Rectal smooth muscle tissue (tissue), 1 donor: ENCODE measurements around the gene VHLL.

Experiments used
- H3K27ac ChIP-seq: one replicate; pipeline ENCODE4 v1.7.0; 2013; ENCODE audit warnings: low read depth, low read length, inconsistent platforms
- H3K27me3 ChIP-seq: one replicate; pipeline ENCODE4 v1.7.0; 2013; ENCODE audit warnings: low read length; ENCODE audit not compliant: control insufficient read depth, insufficient read depth
- H3K36me3 ChIP-seq: one replicate; pipeline ENCODE4 v1.7.0; 2013; ENCODE audit warnings: low read length; ENCODE audit not compliant: control insufficient read depth, insufficient read depth
- H3K4me1 ChIP-seq: one replicate; pipeline ENCODE4 v1.7.0; 2013; ENCODE audit warnings: low read length; ENCODE audit not compliant: control insufficient read depth, insufficient read depth
- H3K4me3 ChIP-seq: one replicate; pipeline ENCODE4 v1.7.0; 2013; ENCODE audit warnings: low read length
- H3K9ac ChIP-seq: one replicate; pipeline ENCODE4 v1.7.0; 2013; ENCODE audit warnings: low read length

VHLL gene

DNA sequence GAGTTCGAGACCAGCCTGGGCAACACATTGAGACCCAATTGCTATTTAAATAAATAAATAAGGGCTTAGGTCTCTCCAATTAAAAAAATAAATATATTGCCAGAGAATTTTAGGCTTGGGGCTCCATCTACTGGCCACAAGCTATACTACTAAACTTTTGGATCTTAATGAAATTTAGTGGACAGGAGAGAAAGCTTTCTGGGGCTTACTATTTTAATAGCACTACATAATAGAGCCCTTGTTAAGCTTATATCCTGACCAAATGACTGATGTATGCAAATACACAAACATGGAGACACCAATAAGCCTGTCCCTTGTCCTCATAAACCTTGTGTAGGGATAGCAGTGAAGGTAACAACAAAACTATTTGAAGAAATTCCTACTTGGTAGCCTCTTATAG lies 20.6 kb upstream of the VHLL start:
- Histone ChIP-seq H3K4me1 (no peaks in the 10 kb centered on the region), H3K27ac (no peak overlapping the region), H3K4me3 (no peak overlapping the region), H3K9ac (no peak overlapping the region), H3K36me3 (peaks cover 50% of the 10 kb centered on the region), H3K27me3 (no peaks in the 10 kb centered on the region)

DNA sequence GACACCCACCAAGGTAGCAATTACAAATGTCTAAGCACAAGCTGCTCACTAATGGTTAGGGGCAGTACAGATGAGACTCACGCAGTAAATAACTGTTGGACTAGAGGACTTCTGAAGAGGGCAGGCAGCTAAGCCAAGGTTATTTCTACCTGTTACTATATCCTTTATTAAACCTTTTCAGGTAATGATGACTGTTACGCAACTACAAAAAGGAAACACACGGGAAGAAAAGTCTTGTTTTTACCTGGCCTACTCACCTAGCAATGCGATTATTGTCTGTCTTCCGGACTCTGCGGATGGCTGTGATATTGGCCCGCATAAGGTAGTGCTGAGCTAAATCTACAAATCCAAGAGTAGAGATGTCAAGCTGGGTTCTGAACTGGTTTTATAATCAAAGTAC lies 17.8 kb upstream of the VHLL start:
- Histone ChIP-seq H3K36me3 (peaks cover 49% of the 10 kb centered on the region), H3K4me1 (no peaks in the 10 kb centered on the region), H3K4me3 (no peak overlapping the region)

DNA sequence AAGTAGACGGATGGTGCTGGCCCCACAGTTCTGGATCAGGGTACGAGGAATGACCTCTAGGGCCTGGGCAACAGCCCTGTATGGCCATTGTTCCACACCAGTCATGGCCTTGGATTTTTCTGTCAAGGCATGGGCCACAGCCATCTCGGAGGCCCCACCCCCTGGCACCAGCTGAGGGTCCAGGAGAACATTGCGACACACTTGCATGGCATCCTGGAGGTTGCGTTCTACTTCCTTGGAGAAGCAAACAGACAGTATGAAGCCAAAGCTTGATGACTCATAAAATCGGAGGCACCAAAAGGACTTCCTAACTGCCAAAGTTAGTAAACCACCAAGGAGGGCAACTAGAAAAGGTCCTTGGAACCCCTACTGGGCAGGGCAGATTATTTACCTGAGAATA lies 11.9 kb upstream of the VHLL start:
- peaks cover 30% of the 10 kb centered on the region for H3K36me3 ChIP-seq

More for the DNA sequence above, 17.8 kb upstream of the VHLL start:
- no peak overlapping the region for H3K27ac ChIP-seq
- H3K9ac ChIP-seq = no peak overlapping the region
- H3K27me3 ChIP-seq = no peaks in the 10 kb centered on the region

DNA sequence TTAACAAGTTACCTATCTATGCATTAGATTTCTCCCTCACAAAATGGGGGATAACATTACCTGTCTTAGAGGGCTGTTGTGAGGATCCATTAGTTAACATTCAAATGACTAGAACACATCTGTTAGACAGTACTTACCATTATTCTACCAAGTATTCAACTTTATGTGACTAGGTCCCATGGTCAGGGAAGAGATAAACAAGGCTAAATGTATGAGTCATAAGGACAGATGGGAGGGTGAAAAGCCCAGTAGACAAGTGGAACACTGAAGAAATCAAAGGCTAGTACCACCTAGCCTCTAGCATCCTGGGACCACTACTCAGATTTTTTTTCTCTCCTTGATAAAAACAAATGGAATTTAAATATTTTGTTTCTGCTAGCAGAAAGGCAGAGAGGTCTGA lies 9.0 kb upstream of the VHLL start:
- Histone ChIP-seq H3K9ac (no peak overlapping the region), H3K27ac (no peak overlapping the region), H3K36me3 (peaks cover 24% of the 10 kb centered on the region), H3K4me1 (no peaks in the 10 kb centered on the region), H3K27me3 (no peaks in the 10 kb centered on the region), H3K4me3 (no peak overlapping the region)

More for the DNA sequence above, 11.9 kb upstream of the VHLL start:
- Histone ChIP-seq H3K27me3 (no peaks in the 10 kb centered on the region), H3K27ac (no peak overlapping the region), H3K4me3 (no peak overlapping the region), H3K4me1 (no peaks in the 10 kb centered on the region), H3K9ac (no peak overlapping the region)

DNA sequence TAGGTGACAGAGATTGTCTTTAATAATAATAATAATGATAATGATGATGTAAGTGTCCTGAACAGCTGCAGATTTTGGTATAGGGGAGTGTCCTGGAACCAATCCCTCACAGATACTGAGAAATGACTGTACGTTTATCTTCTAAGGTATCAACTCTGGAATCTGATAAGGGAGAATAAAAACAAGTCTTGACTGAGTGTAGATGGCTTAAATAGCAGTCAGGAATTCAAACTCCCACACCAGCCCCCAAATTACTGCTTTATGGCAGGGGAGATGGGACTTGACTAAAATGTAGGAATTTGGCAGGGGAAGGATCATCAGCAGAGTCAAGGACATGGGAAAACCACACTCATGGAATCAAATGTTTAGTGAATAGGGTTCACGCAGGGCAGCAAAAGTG lies 6.1 kb upstream of the VHLL start:
- Histone ChIP-seq H3K27ac (no peak overlapping the region), H3K27me3 (no peaks in the 10 kb centered on the region)

DNA sequence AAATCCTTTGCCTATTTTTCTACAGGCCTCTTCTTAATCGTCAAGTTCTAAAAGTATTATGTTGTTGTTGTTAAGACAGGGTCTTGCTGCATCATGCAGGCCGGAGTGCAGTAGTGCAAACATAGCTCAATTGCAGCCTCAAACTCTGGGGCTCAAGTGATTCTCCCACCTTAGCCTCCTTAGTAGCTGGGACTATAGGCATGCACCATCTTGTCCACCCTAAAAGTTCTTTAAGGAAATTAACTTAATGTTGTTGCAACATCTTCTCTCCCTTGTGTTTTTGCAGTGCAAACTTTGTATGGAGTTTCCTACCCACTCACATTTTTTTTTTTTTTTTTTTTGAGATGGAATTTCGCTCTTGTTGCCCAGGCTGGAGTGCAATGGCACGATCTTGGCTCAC lies 4.1 kb upstream of the VHLL start:
- H3K9ac ChIP-seq = no peak overlapping the region
- no peaks in the 10 kb centered on the region for H3K4me1 ChIP-seq
- no peaks in the 10 kb centered on the region for H3K36me3 ChIP-seq
- no peaks in the 10 kb centered on the region for H3K27me3 ChIP-seq
- H3K27ac ChIP-seq = no peak overlapping the region
- H3K4me3 ChIP-seq = no peak overlapping the region

More for the DNA sequence above, 6.1 kb upstream of the VHLL start:
- Histone ChIP-seq H3K36me3 (peaks cover 9% of the 10 kb centered on the region), H3K9ac (no peak overlapping the region), H3K4me3 (no peak overlapping the region), H3K4me1 (no peaks in the 10 kb centered on the region)

DNA sequence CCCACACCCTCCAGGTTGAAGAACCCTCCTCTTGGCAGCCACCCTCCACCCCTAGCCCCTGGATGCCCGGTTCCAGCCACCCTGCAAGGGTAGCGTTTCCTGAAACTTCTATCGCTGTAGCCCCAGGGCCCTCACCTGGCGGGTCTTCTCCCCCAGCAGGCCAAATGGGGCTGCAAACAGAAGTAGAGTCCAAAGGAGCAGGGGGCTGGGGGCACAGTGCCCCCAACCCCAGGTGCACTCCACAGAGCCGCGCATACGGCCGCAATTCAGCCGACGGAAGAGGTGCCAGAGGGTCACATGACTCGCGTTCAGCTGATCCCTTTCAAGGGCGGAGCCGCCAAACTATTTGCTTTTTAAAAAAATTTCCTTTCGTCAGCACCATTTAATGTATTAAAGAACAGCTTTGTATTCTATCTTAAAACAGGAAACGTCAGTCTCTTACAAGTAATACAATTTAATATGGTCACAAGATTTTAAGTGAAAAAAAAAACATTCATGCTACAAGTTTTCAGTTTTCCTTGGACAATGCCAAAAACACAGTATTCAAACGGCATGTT lies 3.6 kb downstream of the VHLL start, which contains the start of gene GLMP:
TSS of gene GLMP (minus strand) at position 289 of the 557 bp plus-strand sequence. CDS start at position 255, 34 bp downstream.
- Histone ChIP-seq H3K4me3 (peak within 1 kb of the TSS; percentile 91), H3K27me3 (no peaks in the 10 kb centered on the region), H3K9ac (peak within 1 kb of the TSS; percentile 88), H3K27ac (peak within 1 kb of the TSS; percentile 67), H3K36me3 (no peaks in the 10 kb centered on the region), H3K4me1 (peaks cover 11% of the 10 kb centered on the region)

DNA sequence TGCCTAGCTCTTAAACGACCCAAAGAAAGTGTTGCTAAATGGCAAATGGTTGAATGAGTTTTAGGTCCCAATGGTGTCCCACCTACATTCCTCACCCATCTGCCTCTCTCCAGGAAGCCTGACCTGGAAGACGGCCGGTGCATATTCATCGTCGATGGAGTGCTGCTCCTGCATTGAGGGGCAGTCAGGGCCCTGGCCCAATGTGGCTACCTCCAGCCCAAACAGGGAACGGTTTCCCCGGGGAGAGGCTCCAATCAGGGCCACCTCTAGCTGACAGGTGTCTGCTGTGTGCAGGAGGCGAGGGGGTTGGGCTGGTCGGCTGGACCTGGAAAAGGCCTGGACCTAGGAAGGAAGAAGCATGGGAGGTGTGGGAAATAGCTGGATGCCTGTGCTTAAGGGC lies 5.2 kb downstream of the VHLL start:
- no peak overlapping the region for H3K9ac ChIP-seq
- H3K27me3 ChIP-seq = no peaks in the 10 kb centered on the region
- H3K36me3 ChIP-seq = no peaks in the 10 kb centered on the region
- H3K4me1 ChIP-seq = peaks cover 11% of the 10 kb centered on the region
- H3K4me3 ChIP-seq = no peak overlapping the region
- H3K27ac ChIP-seq = no peak overlapping the region

DNA sequence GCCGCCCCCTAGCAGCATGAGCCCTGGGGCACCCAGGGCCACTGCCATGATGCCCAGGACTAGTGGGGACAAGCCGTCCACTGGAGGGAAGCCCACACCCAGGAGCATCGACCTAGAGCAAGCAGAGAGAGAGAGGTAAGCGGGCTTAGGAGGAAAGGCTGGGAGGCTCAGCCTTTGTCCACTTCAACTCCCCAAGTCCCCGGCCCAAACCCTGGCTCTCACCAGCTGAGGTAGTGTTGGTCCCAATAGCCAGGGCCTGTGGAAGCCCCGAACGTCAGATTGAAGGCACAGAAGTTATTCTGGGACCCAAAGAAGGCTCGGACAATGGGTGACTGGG lies 6.0 kb downstream of the VHLL start:
- H3K4me3 ChIP-seq = no peak overlapping the region
- H3K36me3 ChIP-seq = no peaks in the 10 kb centered on the region
- no peak overlapping the region for H3K9ac ChIP-seq
- H3K27ac ChIP-seq = no peak overlapping the region
- peaks cover 11% of the 10 kb centered on the region for H3K4me1 ChIP-seq
- H3K27me3 ChIP-seq = no peaks in the 10 kb centered on the region

DNA sequence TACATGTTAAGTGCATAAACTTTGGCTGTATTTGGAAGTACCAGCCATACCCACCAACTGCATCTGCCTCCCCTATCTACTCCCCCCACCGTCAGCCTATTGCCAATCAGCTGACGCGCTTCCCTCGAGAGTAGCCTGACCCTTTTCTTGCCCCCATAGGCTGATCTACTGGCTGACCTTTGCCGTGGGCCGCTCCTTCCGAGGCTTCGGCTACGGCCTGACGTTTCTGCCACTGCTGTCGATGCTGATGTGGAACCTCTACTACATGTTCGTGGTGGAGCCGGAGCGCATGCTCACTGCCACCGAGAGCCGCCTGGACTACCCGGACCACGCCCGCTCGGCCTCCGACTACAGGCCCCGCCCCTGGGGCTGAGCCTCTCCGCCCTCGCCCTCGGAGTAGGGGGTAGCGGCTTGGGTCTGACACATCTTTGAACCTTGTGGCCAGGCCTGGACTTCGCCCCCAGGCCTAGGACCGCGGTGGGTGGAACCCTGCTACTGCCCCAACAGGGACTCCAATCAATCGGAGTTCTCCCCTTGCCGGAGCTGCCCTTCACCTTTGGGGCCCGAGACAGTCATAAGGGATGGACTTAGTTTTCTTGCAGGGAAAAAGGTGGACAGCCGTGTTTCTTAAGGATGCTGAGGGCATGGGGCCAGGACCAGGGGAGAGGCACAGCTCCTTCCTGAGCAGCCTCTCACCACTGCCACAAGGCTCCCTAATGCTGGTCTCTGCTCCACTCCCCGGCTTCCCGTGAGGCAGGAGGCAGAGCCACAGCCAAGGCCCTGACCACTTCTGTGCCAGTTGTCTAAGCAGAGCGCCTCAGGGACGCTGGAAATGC lies 7.7 kb downstream of the VHLL start:
- Histone ChIP-seq H3K4me3 (peak overlapping the region; percentile 69), H3K36me3 (no peaks in the 10 kb centered on the region), H3K9ac (peak overlapping the region; percentile 39), H3K27ac (peak overlapping the region; percentile 77), H3K27me3 (no peaks in the 10 kb centered on the region), H3K4me1 (peaks cover 11% of the 10 kb centered on the region)

DNA sequence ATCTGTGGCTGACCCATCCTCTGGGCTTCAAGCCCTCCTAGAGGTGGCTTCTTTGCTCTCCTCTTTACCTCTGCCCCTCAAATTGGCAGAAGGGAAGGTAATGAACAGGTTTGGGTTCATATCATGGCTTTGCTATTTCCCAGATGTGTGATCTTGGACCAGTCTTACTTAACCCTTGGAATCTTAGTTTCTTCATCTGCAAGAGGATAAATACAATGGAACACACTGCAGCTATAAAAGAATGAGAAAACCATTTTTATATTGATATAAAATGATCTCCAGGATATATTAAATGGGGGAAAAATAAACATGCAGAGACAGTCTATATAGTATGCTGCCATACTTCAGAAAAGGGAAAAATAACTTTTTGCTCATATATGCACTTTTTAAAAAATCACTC lies 9.2 kb downstream of the VHLL start:
- Histone ChIP-seq H3K4me1 (peaks cover 7% of the 10 kb centered on the region), H3K9ac (no peak overlapping the region), H3K27ac (no peak overlapping the region), H3K4me3 (no peak overlapping the region), H3K36me3 (no peaks in the 10 kb centered on the region), H3K27me3 (no peaks in the 10 kb centered on the region)

DNA sequence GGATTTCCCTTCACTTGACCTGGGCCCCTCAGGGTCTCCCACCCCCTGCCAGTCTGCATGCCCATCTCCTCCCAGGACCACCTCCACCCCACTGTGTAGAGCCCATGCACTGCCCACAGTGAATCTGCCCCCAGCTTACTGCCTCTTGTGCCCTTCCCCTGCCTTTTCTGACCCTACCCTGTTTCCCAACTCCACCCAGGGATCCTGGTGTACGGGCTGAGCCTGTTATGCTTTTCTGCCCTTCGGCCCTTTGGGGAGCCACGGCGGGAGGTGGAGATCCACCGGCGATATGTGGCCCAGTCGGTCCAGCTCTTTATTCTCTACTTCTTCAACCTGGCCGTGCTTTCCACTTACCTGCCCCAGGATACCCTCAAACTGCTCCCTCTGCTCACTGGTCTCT lies 13.0 kb downstream of the VHLL start:
- Histone ChIP-seq H3K9ac (no peak overlapping the region), H3K27ac (no peak overlapping the region), H3K27me3 (no peaks in the 10 kb centered on the region), H3K4me3 (no peak overlapping the region), H3K36me3 (no peaks in the 10 kb centered on the region), H3K4me1 (peaks cover 15% of the 10 kb centered on the region)

DNA sequence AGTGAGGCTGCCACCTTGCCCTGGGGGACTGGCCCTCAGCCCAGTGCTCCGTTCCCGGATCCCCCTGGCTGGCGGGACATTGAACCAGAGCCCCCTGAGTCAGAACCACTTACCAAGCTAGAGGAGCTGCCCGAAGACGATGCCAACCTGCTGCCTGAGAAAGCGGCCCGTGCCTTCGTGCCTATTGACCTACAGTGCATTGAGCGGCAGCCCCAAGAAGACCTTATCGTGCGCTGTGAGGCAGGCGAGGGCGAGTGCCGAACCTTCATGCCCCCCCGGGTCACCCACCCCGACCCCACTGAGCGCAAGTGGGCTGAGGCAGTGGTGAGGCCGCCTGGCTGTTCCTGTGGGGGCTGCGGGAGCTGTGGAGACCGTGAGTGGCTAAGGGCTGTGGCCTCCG lies 13.7 kb downstream of the VHLL start:
- no peaks in the 10 kb centered on the region for H3K36me3 ChIP-seq
- H3K4me3 ChIP-seq = no peak overlapping the region
- H3K4me1 ChIP-seq = peaks cover 16% of the 10 kb centered on the region
- H3K9ac ChIP-seq = no peak overlapping the region
- no peak overlapping the region for H3K27ac ChIP-seq
- no peaks in the 10 kb centered on the region for H3K27me3 ChIP-seq
